Common myeloid progenitor, CD34-positive (primary cell): ENCODE results near the gene PELI3.

ENCODE experiments used
- CTCF ChIA-PET: fragments of 350-600 bp; sonication (Branson Sonifier 250); formaldehyde crosslinking; loops from one replicate; lab custom pipeline; 2021; ENCODE audit warnings: antibody characterized with exemption; lab: Charles Lee
- POLR2A ChIA-PET: fragments of 350-600 bp; sonication (Branson Sonifier 250); formaldehyde crosslinking; loops from one replicate; lab custom pipeline; 2021; ENCODE audit warnings: antibody characterized with exemption; lab: Charles Lee
- DNase-seq, 3 donors: peaks; one replicate each; pipeline versions ENCODE4 v3.0.0 to v3.0.0-alpha.2; 2013
- H3K27ac ChIP-seq, 2 experiments: 1 replicate in 1 of 2; 2 replicates in 1 of 2; pipeline ENCODE4 v1.7.0; 2013; ENCODE audit warnings: inconsistent platforms in 2 of 2, low read length in 2 of 2, mild to moderate bottlenecking in 2 of 2, low read depth in 1 of 2, moderate library complexity in 1 of 2; ENCODE audit not compliant: severe bottlenecking in 2 of 2, insufficient read depth in 1 of 2, poor library complexity in 1 of 2
- H3K27me3 ChIP-seq, 5 experiments: replicated peaks in 2 of 5; 1 replicate in 3 of 5; 2 replicates in 2 of 5; pipeline versions ENCODE4 v1.6.1 to v1.7.0; 2013; ENCODE audit warnings: low read length in 4 of 5, mild to moderate bottlenecking in 2 of 5, moderate library complexity in 2 of 5, inconsistent platforms in 1 of 5; ENCODE audit not compliant: insufficient read depth in 5 of 5, control insufficient read depth in 4 of 5
- H3K36me3 ChIP-seq, 4 experiments: 1 replicate in 2 of 4; 2 replicates in 2 of 4; pipeline versions ENCODE4 v1.6.1 to v1.7.0; 2013; ENCODE audit warnings: low read length in 3 of 4, control low read depth in 1 of 4, mild to moderate bottlenecking in 1 of 4; ENCODE audit not compliant: control insufficient read depth in 4 of 4, insufficient read depth in 4 of 4
- H3K4me1 ChIP-seq, 4 experiments: 1 replicate in 3 of 4; 2 replicates in 1 of 4; pipeline versions ENCODE4 v1.6.1 to v1.7.1; 2013; ENCODE audit warnings: low read length in 3 of 4, mild to moderate bottlenecking in 3 of 4, control low read depth in 1 of 4, inconsistent platforms in 1 of 4, moderate library complexity in 1 of 4; ENCODE audit not compliant: control insufficient read depth in 4 of 4, insufficient read depth in 4 of 4; ENCODE audit errors: control extremely low read depth in 1 of 4
- H3K4me3 ChIP-seq, 7 experiments: 1 replicate in 4 of 7; 2 replicates in 3 of 7; pipeline versions ENCODE4 v1.5.1 to v1.7.0; 2013; ENCODE audit warnings: mild to moderate bottlenecking in 7 of 7, low read length in 6 of 7, moderate library complexity in 6 of 7, inconsistent platforms in 2 of 7, low read depth in 2 of 7, control low read depth in 1 of 7; ENCODE audit not compliant: insufficient read depth in 4 of 7, control insufficient read depth in 1 of 7; ENCODE audit errors: extremely low read depth in 1 of 7
- H3K9me3 ChIP-seq, 5 experiments: 1 replicate in 4 of 5; 2 replicates in 1 of 5; pipeline versions ENCODE4 v1.6.1 to v1.7.1; 2013; ENCODE audit warnings: low read length in 4 of 5, mild to moderate bottlenecking in 2 of 5, inconsistent platforms in 1 of 5, low read depth in 1 of 5, moderate library complexity in 1 of 5; ENCODE audit not compliant: control insufficient read depth in 4 of 5, insufficient read depth in 2 of 5; ENCODE audit errors: control extremely low read depth in 1 of 5
- WGBS: methylation state at CpG from one replicate; pipeline ENCODE4 v1.1.5; 2013; ENCODE audit not compliant: insufficient coverage; 5-methylcytosine and 5-hydroxymethylcytosine counted together

The PELI3 gene

DNA sequence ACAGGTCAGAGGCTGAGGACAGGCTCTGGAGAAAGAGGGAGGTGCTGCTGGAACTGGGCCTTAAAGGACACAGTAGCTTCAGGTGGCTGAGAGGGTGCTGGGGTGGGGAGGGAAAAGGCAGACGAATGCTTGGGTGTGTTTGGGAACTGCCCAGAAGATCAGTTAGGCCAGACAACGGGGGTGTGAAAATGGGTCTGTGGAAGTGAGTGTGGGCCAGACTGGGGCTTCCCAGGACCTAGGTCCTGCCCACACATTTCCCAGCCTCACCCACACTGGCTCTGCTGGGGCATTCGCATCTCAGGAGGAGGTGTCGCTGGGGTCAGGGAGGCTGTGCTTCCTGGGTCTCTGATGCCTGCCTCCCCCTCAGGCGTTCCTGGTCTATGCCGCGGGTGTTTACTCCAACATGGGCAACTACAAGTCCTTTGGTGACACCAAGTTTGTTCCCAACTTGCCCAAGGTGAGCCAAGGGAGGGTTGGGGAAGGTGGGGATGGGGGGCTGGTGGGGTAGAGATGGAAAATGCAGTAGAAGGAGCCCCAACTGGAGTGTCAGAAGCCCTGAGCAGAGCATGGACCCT, 18.2 kb downstream of the PELI3 start:
- 96% methylated on average over 5 of the region's 7 CpGs for WGBS
- peaks cover 3 to 60% (median 34%) of the 10 kb centered on the region in 4 experiments for H3K36me3 ChIP-seq
- CTCF ChIA-PET, result no interaction called here

DNA sequence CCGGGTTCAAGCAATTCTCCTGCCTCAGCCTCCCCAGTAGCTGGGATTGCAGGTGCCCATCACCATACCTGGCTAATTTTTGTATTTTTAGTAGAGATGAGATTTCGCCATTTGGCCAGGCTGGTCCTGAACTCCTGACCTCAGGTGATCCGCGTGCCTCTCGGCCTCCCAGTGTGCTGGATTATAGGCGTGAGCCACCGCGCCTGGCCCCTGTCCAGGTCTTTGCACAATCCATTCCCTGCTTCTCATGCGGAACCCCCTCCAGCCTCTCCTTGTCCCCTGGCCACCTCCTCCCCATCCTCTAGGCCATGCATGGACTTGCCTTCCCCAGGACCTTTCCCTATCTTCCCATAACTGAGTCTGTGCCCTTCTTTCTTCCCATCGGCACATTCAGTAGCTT, 22.3 kb downstream of the PELI3 start:
- no peaks in the 10 kb centered on the region for H3K27me3 ChIP-seq
- no peaks in the 10 kb centered on the region for H3K9me3 ChIP-seq
- whole genome bisulfite sequencing, result 97% methylated on average over 9 of the region's 10 CpGs
- H3K4me3 ChIP-seq, result no peak overlapping the region
- no peaks in the 10 kb centered on the region for H3K4me1 ChIP-seq
- ChIA-PET CTCF (interaction anchor here (1.3 kb wide), 1 partner anchor 19 kb away, joined by 5 read pairs; no protein-coding TSS in a partner anchor), POLR2A (no interaction called here)
- peaks cover 7 to 72% (median 46%) of the 10 kb centered on the region in 4 experiments for H3K36me3 ChIP-seq
- no peak for DNase-seq
- H3K27ac ChIP-seq, result no peak overlapping the region

More for the DNA sequence above, 18.2 kb downstream of the PELI3 start:
- POLR2A ChIA-PET, result no interaction called here
- H3K27ac ChIP-seq, result no peak overlapping the region
- no peaks in the 10 kb centered on the region for H3K27me3 ChIP-seq
- DNase-seq, result no peak
- peaks cover 2 to 8% (median 5%) of the 10 kb centered on the region in 4 experiments for H3K4me1 ChIP-seq
- H3K4me3 ChIP-seq, result no peak overlapping the region
- H3K9me3 ChIP-seq, result no peaks in the 10 kb centered on the region

GRCh38 chr11:66489636-66490035, 22.9 kb downstream of the PELI3 start:
- Histone ChIP-seq H3K27ac (no peak overlapping the region), H3K36me3 (peaks cover 7 to 70% (median 45%) of the 10 kb centered on the region in 4 experiments), H3K4me3 (no peak overlapping the region), H3K9me3 (no peaks in the 10 kb centered on the region), H3K4me1 (no peaks in the 10 kb centered on the region), H3K27me3 (no peaks in the 10 kb centered on the region)
- ChIA-PET CTCF (interaction anchor here (1.3 kb wide), 2 partner anchors 19 to 35 kb away, joined by 3 to 5 read pairs; no protein-coding TSS in a partner anchor), POLR2A (no interaction called here)
- no peak for DNase-seq
- WGBS, result 94% methylated on average over 7 of the region's 7 CpGs

DNA sequence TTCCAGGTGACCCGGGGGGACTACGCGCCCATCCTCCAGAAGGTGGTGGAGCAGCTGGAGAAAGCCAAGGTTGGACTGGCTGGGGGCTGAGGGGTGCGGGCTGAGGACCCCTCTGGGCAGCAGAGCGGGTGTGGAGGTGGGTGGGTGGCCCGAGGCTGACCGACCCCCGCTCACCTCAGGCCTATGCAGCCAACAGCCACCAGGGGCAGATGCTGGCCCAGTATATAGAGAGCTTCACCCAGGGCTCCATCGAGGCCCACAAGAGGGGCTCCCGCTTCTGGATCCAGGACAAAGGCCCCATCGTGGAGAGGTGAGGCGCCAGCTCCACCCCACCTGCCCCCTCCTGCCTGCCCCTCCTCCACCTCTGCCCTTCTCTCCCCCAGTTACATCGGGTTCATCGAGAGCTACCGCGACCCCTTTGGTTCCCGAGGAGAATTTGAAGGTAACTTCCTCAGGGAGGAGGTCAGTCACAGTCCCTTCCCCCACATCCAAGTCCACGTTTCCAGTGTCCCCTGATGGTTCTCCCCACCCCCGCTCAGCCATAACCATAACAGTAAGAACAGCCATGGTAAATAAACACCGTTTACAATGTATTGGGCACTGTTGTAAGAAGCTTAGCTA, 24.7 kb downstream of the PELI3 start:
- WGBS, result 90% methylated on average over 13 of the region's 20 CpGs
- Histone ChIP-seq H3K27me3 (no peaks in the 10 kb centered on the region), H3K4me3 (no peak overlapping the region), H3K27ac (no peak overlapping the region), H3K4me1 (no peaks in the 10 kb centered on the region), H3K36me3 (peaks cover 12 to 69% (median 44%) of the 10 kb centered on the region in 4 experiments), H3K9me3 (no peaks in the 10 kb centered on the region)
- POLR2A ChIA-PET, result no interaction called here
- no peak for DNase-seq
- CTCF ChIA-PET, result interaction anchor here (1.0 to 1.5 kb wide), 4 partner anchors 11 to 84 kb away, joined by 3 to 5 read pairs (median 4); partner anchors contain the start of genes BBS1, CTSF and DPP3

DNA sequence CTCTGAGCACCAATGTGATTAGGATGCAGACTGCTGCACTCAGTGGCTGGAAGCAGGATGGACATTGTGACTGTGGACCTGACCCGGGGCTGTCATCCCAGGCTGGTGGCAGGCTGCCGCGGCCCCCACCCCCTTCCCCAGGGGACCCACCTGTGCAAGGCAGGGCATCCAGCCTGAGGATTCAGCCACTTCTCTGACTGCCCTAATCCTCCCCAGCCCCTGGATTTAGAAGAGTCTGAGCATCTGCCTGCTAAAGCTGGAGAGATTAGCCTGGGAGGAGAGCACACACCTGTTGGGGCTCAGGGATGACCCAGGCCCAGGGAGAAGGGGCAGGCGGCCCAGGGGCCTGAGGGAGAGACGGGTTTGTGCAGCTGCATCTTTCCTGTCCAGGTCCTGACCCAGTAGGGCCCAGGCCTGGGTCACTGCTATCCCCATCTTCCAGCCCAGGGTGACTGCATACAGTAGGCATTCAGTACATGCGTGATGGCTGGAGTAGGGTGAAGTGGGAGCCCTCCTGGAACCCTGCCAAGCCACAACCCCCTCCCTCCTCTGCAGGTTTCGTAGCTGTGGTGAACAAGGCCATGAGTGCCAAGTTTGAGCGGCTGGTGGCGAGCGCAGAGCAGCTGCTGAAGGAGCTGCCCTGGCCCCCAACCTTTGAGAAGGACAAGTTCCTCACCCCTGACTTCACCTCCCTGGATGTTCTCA, 25.6 kb downstream of the PELI3 start:
- H3K36me3 ChIP-seq, result peaks cover 13 to 68% (median 45%) of the 10 kb centered on the region in 4 experiments
- H3K27me3 ChIP-seq, result no peaks in the 10 kb centered on the region
- WGBS, result 92% methylated on average over 4 of the region's 10 CpGs
- no peak overlapping the region for H3K4me3 ChIP-seq
- H3K27ac ChIP-seq, result no peak overlapping the region
- H3K4me1 ChIP-seq, result no peaks in the 10 kb centered on the region
- no peaks in the 10 kb centered on the region for H3K9me3 ChIP-seq
- POLR2A ChIA-PET, result no interaction called here
- CTCF ChIA-PET, result interaction anchor here (1.0 to 1.5 kb wide), 2 partner anchors 12 to 18 kb away, joined by 3 to 4 read pairs; partner anchors contain the start of genes BBS1 and DPP3
- no peak for DNase-seq

- Histone ChIP-seq H3K27me3 (no peaks in the 10 kb centered on the region), H3K4me3 (no peak overlapping the region), H3K27ac (no peak overlapping the region), H3K9me3 (no peaks in the 10 kb centered on the region), H3K36me3 (peaks cover 13 to 61% (median 40%) of the 10 kb centered on the region in 4 experiments), H3K4me1 (no peaks in the 10 kb centered on the region)
- no peak for DNase-seq
- 95% methylated on average over 10 of the region's 10 CpGs for WGBS
- ChIA-PET POLR2A (no interaction called here), CTCF (interaction anchor here (0.5 to 1.3 kb wide), 2 partner anchors 10 to 150 kb away, joined by 3 to 4 read pairs; no protein-coding TSS in a partner anchor)
Measured at GRCh38 chr11:66493130-66493529, 26.4 kb downstream of the PELI3 start.
